Kidney (tissue), 14 donors: ENCODE results near the gene CYTH4. TPM values are rescaled to one million over a fixed set of nuclear protein-coding genes. Genes with fewer than 3 reads are reported as not detected.

Experiments used
- DNase-seq, 5 donors: peaks; one replicate each; pipeline ENCODE4 v3.0.0-alpha.2; 2013 to 2020
- FAIRE-seq: peaks from 2 replicates; lab custom pipeline; 2012; peaks lifted over from hg19 to GRCh38; lab: Jason Lieb, UNC
- H3K27ac ChIP-seq, 2 donors: one replicate each; pipeline ENCODE4 v1.7.0; 2013; ENCODE audit warnings: low read depth in 2 of 2, low read length in 2 of 2, inconsistent platforms in 1 of 2
- H3K27me3 ChIP-seq: one replicate; pipeline ENCODE4 v1.7.1; 2013; ENCODE audit warnings: low read length, inconsistent platforms; ENCODE audit not compliant: control insufficient read depth, insufficient read depth
- H3K36me3 ChIP-seq, 3 donors: one replicate each; pipeline versions ENCODE4 v1.7.0 to v1.7.1; 2013; ENCODE audit warnings: low read length in 3 of 3, control low read depth in 1 of 3, inconsistent platforms in 1 of 3; ENCODE audit not compliant: insufficient read depth in 3 of 3, control insufficient read depth in 2 of 3
- H3K4me1 ChIP-seq, 3 donors: one replicate each; pipeline versions ENCODE4 v1.7.0 to v1.7.1; 2013; ENCODE audit warnings: low read length in 3 of 3, inconsistent platforms in 1 of 3, low read depth in 1 of 3; ENCODE audit not compliant: control insufficient read depth in 2 of 3, insufficient read depth in 2 of 3
- H3K4me3 ChIP-seq, 3 donors: one replicate each; pipeline versions ENCODE4 v1.7.0 to v1.8.1; 2013; ENCODE audit warnings: low read length in 3 of 3, control low read depth in 1 of 3, inconsistent platforms in 1 of 3
- H3K9ac ChIP-seq, 3 donors: one replicate each; pipeline versions ENCODE4 v1.7.0 to v1.7.1; 2013; ENCODE audit warnings: low read length in 3 of 3, control low read depth in 1 of 3, inconsistent platforms in 1 of 3
- H3K9me3 ChIP-seq, 3 donors: one replicate each; pipeline versions ENCODE4 v1.7.0 to v1.7.1; 2013; ENCODE audit warnings: low read length in 3 of 3, control low read depth in 1 of 3, inconsistent platforms in 1 of 3; ENCODE audit not compliant: control insufficient read depth in 2 of 3, insufficient read depth in 1 of 3
- CTCF ChIP-seq: IDR thresholded peaks from 3 replicates; pipeline ENCODE4 v1.5.1; 2012; ENCODE audit warnings: mild to moderate bottlenecking, moderate library complexity, borderline replicate concordance; ENCODE audit not compliant: insufficient read depth; ENCODE audit errors: extremely low read depth
- intact Hi-C: fragments of 100-400 bp; cut with DNase I; formaldehyde crosslinking; loops from one replicate; pipeline ENCODE4 v1.11.1; 2022
- polyA plus RNA-seq: library from polyadenylated mRNA; stranded (reverse); fragments of 350-450 nt; fragmentation: Illumina TruSeq; extraction: RNeasy Lipid Tissue Mini Kit (QIAGEN cat#74804); gene quantifications from one replicate; pipeline ENCODE4 v1.2.3, GENCODE V29; 2014; ENCODE audit warnings: low read depth, low replicate concordance; ENCODE audit not compliant: insufficient read depth
- total RNA-seq: library from RNA; stranded (reverse); fragmentation: NEBNext Ultra II Directional; extraction: Animal tissue kit (Norgen Biotek cat#: 25700); gene quantifications from one replicate; pipeline ENCODE4 v1.2.1, GENCODE V29; 2021
- donor health status: control.
- donor health status: control.
- donor health status: control.
- donor health status: control.
- donor health status: control.
- donor health status: DM: yes; HTN: yes; CAD: no.
- donor health status: Normal renal cell carcinoma (clear cell type).

The CYTH4 gene
- total and polyA plus RNA-seq, 2 donors from 2014 or later = 1.9 to 30.2 TPM

DNA sequence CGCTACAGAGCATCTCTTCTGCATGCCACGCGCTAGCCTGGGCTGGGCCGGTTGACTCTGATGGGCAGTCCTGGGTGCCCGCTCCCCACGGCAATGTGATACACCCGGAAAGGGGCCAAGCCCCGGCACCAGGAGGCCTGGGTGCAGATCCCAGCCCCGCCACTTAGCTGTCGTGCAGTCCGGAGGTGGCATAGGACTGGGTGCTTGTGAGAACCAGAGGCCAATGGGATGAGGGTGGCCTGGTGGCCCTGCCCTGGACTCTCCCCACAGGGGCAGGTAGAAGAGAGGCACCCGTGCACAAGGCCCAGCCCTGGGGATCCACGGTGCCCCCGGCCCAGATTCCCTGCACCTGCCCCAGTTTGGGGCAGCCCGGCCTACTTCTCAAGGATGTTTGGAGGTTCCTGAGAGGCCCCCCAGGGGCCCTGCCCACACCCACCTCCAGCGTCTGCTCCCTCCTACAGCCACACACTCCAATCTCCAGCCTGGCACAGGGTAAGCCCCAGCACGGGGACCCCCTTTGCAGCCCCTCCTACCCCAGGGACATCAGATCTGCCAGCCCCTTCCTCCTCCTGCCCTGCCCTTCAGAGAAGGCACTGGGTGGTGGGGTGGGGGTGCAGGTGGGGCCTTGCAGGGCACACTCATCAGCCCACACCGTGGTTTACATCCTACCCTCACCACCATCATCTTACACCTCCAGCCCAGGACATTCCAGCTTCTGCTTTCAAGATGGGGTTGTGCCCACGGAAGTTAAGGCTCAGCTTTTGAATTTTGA lies 66.9 kb downstream of the CYTH4 start:
- FAIRE-seq (no peak), DNase-seq (no peak)
- Histone ChIP-seq H3K36me3 (no peaks in the 10 kb centered on the region), H3K4me3 (no peak overlapping the region), H3K4me1 (no peaks in the 10 kb centered on the region), H3K27ac (no peak overlapping the region), H3K27me3 (no peaks in the 10 kb centered on the region), H3K9ac (no peak overlapping the region), H3K9me3 (no peaks in the 10 kb centered on the region)
- intact Hi-C loops = no loop called here
- TF ChIP-seq CTCF = no peak

- DNase-seq = no peak
- H3K9ac ChIP-seq = no peak overlapping the region
- intact Hi-C loops = no loop called here
Measured at GRCh38 chr22:37351232-37351631, 68.9 kb downstream of the CYTH4 start.

DNA sequence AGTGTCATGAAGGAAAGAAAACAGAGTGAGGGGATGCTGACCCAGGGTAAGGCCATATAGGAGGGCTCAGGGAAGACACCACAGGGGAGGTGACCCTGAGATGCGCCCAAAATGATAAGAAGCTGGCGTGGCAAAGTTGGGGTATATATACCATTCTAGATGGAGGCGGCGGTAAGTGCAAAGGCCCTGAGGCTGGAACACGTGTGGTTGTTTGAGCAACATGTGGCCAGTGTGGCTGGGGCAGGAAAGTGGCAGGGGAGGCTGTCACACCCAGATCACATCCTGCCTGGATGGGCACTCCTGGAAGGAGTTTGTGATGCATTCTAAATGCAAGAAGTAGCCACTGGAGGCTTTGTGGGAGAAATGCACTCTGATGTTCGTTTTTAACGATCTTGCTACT lies 70.2 kb downstream of the CYTH4 start:
- Histone ChIP-seq H3K27ac (no peak overlapping the region), H3K36me3 (no peaks in the 10 kb centered on the region), H3K9ac (no peak overlapping the region), H3K4me1 (no peaks in the 10 kb centered on the region), H3K4me3 (no peak overlapping the region), H3K27me3 (no peaks in the 10 kb centered on the region), H3K9me3 (no peaks in the 10 kb centered on the region)
- TF ChIP-seq CTCF = no peak
- FAIRE-seq (no peak), DNase-seq (no peak)
- intact Hi-C loops = no loop called here

More at GRCh38 chr22:37351232-37351631, 68.9 kb downstream of the CYTH4 start:
- Histone ChIP-seq H3K9me3 (no peaks in the 10 kb centered on the region), H3K27ac (no peak overlapping the region), H3K4me1 (no peaks in the 10 kb centered on the region), H3K27me3 (no peaks in the 10 kb centered on the region), H3K36me3 (no peaks in the 10 kb centered on the region), H3K4me3 (no peak overlapping the region)
- TF ChIP-seq CTCF = no peak
- no peak for FAIRE-seq
